HCT116 (cell line): ENCODE results near the gene SCML2.

ENCODE experiments used
- CBX3 ChIP-seq: IDR thresholded peaks from 2 replicates; pipeline ENCODE4 v1.6.1; 2012; ENCODE audit warnings: low read depth
- CEBPB ChIP-seq: IDR thresholded peaks from 2 replicates; pipeline ENCODE4 v1.6.1; 2012; ENCODE audit warnings: low read depth
- CTCF ChIP-seq, 3 experiments: fragments of 200-600 bp in 1 of 3; sonication (generic) in 1 of 3; IDR thresholded peaks in 2 of 3; conservative IDR thresholded peaks in 1 of 3; 2 replicates each; pipeline ENCODE4 v1.5.1; 2012 to 2017; ENCODE audit warnings: low read depth in 2 of 3, low read length in 2 of 3, antibody characterized with exemption in 1 of 3, borderline replicate concordance in 1 of 3, control low read depth in 1 of 3, mild to moderate bottlenecking in 1 of 3, mixed read lengths in 1 of 3, mixed run types in 1 of 3, moderate library complexity in 1 of 3; ENCODE audit not compliant: insufficient read depth in 1 of 3
- EGR1 ChIP-seq: IDR thresholded peaks from 2 replicates; pipeline ENCODE4 v1.6.1; 2012; ENCODE audit warnings: low read depth
- EZH2phosphoT487 ChIP-seq: fragments of 200-600 bp; IDR thresholded peaks from 2 replicates; pipeline ENCODE4 v1.6.1; 2018; ENCODE audit warnings: antibody characterized with exemption, borderline replicate concordance
- JUND ChIP-seq: IDR thresholded peaks from 2 replicates; pipeline ENCODE4 v1.6.1; 2012
- MAX ChIP-seq: IDR thresholded peaks from 2 replicates; pipeline ENCODE4 v1.6.1; 2012
- POLR2A ChIP-seq: IDR thresholded peaks from 2 replicates; pipeline ENCODE4 v1.7.0; 2011; ENCODE audit warnings: borderline replicate concordance; ENCODE audit not compliant: insufficient read depth, insufficient read length; ENCODE audit errors: extremely low read depth
- POLR2AphosphoS5 ChIP-seq: IDR thresholded peaks from 2 replicates; pipeline ENCODE4 v1.6.1; 2011; ENCODE audit warnings: mild to moderate bottlenecking, low read depth, low read length, moderate library complexity
- RAD21 ChIP-seq: IDR thresholded peaks from 2 replicates; pipeline ENCODE4 v1.6.1; 2012; ENCODE audit warnings: low read depth, mild to moderate bottlenecking
- REST ChIP-seq: IDR thresholded peaks from 2 replicates; pipeline ENCODE4 v1.6.1; 2012; ENCODE audit warnings: low read depth
- YY1 ChIP-seq: IDR thresholded peaks from 2 replicates; pipeline ENCODE4 v1.6.1; 2011; ENCODE audit warnings: low read length, low read depth, moderate library complexity, mild to moderate bottlenecking; ENCODE audit not compliant: insufficient replicate concordance; ENCODE audit errors: extremely low read depth
- ZNF274 ChIP-seq: fragments of 200-500 bp; sonication (Bioruptor generic); IDR thresholded peaks from 2 replicates; pipeline ENCODE4 v1.6.1; 2014; ENCODE audit warnings: mild to moderate bottlenecking, low read depth, low read length, inconsistent platforms
- TF ChIP-seq, protein P1 (sequence below): IDR thresholded peaks from 2 replicates; pipeline ENCODE4 v1.6.1; 2011; ENCODE audit warnings: mild to moderate bottlenecking, low read length, moderate library complexity; ENCODE audit not compliant: insufficient replicate concordance; ENCODE audit errors: extremely low read depth

DNA sequence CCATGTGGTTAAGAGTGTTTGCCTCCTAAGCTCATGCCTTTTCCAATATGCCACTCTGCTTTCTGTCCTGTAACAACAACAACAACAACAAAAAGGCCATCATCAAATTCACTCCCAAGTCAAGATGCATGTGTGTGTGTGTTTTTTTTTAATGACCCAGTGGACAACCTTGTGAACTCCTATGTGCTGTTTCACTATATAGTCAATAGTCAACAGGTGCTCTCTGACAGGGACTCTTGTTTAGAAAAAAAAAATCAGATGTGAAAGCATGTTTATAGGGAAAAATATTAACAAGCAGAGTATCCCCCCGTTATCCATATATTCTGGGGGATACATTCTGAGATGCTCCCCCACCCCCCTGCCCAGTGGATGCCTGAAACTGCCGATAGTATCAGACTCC lies 83.2 kb downstream of the SCML2 start:
- TF ChIP-seq CTCF (IDR thresholded peaks at IDR 0.05 in 2 of 3, conservative IDR thresholded peaks at IDR 0.05 in 1 of 3; ENCODE audit: borderline replicate concordance in 1 of 3, insufficient read depth in 1 of 3, low read depth in 2 of 3, low read length in 2 of 3) (no peak), JUND (no peak), RAD21 (no peak), REST (no peak), CBX3 (no peak), YY1 (no peak), EZH2phosphoT487 (no peak), POLR2A (no peak), EGR1 (no peak), MAX (no peak), CEBPB (no peak), POLR2AphosphoS5 (no peak), ZNF274 (no peak)
- TF ChIP-seq, protein P1, sequence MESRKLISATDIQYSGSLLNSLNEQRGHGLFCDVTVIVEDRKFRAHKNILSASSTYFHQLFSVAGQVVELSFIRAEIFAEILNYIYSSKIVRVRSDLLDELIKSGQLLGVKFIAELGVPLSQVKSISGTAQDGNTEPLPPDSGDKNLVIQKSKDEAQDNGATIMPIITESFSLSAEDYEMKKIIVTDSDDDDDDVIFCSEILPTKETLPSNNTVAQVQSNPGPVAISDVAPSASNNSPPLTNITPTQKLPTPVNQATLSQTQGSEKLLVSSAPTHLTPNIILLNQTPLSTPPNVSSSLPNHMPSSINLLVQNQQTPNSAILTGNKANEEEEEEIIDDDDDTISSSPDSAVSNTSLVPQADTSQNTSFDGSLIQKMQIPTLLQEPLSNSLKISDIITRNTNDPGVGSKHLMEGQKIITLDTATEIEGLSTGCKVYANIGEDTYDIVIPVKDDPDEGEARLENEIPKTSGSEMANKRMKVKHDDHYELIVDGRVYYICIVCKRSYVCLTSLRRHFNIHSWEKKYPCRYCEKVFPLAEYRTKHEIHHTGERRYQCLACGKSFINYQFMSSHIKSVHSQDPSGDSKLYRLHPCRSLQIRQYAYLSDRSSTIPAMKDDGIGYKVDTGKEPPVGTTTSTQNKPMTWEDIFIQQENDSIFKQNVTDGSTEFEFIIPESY = no peak
